ENCODE data around the gene ARL10. TPM values are rescaled to one million over a fixed set of nuclear protein-coding genes. Genes with fewer than 3 reads are reported as not detected.

The ARL10 gene
- total RNA-seq, 2 donors from 2014 or later: 4.0 to 5.8 TPM

DNA sequence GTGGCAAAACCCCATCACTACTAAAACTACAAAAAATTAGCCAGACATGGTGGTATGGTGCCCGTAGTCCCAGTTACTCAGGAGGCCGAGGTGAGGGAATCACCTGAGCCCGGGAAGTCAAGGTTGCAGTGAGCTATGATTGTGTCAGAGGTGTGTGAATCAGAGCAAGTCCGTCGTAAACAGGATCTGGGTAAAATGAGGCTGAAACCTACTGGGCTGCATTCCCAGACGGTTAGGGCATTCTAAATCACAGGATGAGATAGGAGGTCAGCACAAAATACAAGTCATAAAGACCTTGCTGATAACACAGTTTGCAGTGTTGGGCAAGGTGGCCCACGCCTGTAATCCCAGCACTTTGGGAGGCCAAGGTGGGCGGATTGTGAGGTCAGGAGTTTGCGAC is 53.0 kb downstream of the ARL10 start:
- Histone ChIP-seq H3K36me3 (no peaks in the 10 kb centered on the region), H3K9me3 (no peaks in the 10 kb centered on the region), H3K27ac (no peak overlapping the region), H3K27me3 (no peaks in the 10 kb centered on the region), H3K4me1 (peaks cover 0 to 33% of the 10 kb centered on the region in 2 donors), H3K4me3 (no peak overlapping the region)
- DNase-seq (ENCODE audit: low spot score): no peak
- TF ChIP-seq, protein P1, sequence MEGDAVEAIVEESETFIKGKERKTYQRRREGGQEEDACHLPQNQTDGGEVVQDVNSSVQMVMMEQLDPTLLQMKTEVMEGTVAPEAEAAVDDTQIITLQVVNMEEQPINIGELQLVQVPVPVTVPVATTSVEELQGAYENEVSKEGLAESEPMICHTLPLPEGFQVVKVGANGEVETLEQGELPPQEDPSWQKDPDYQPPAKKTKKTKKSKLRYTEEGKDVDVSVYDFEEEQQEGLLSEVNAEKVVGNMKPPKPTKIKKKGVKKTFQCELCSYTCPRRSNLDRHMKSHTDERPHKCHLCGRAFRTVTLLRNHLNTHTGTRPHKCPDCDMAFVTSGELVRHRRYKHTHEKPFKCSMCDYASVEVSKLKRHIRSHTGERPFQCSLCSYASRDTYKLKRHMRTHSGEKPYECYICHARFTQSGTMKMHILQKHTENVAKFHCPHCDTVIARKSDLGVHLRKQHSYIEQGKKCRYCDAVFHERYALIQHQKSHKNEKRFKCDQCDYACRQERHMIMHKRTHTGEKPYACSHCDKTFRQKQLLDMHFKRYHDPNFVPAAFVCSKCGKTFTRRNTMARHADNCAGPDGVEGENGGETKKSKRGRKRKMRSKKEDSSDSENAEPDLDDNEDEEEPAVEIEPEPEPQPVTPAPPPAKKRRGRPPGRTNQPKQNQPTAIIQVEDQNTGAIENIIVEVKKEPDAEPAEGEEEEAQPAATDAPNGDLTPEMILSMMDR (IDR thresholded peaks at IDR 0.05): no peak

DNA sequence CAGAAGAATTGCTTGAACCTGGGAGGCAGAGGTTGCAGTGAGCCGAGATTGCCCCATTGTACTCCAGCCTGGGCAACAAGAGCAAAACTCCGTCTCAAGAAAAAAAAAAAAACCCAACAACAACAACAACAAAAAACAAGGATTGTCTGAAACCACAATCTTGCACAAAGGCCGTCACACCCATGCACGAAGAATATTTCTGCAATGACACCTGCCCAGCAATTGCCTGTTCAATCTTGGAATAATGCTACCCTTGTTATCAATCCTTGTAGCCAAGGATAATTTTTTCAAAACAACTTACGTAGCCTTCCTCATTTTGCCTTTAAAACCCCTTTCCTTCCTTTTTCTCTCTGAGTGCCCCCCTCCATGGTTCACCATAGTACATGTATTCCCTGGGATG is 54.8 kb downstream of the ARL10 start:
- no peak overlapping the region for H3K27ac ChIP-seq
- no peaks in the 10 kb centered on the region for H3K9me3 ChIP-seq
- no peaks in the 10 kb centered on the region for H3K27me3 ChIP-seq
- no peak for DNase-seq (ENCODE audit: low spot score)
- H3K36me3 ChIP-seq: no peaks in the 10 kb centered on the region
- H3K4me3 ChIP-seq: no peak overlapping the region
- H3K4me1 ChIP-seq: peaks cover 0 to 14% of the 10 kb centered on the region in 2 donors
- TF ChIP-seq, protein P1 (IDR thresholded peaks at IDR 0.05): no peak

DNA sequence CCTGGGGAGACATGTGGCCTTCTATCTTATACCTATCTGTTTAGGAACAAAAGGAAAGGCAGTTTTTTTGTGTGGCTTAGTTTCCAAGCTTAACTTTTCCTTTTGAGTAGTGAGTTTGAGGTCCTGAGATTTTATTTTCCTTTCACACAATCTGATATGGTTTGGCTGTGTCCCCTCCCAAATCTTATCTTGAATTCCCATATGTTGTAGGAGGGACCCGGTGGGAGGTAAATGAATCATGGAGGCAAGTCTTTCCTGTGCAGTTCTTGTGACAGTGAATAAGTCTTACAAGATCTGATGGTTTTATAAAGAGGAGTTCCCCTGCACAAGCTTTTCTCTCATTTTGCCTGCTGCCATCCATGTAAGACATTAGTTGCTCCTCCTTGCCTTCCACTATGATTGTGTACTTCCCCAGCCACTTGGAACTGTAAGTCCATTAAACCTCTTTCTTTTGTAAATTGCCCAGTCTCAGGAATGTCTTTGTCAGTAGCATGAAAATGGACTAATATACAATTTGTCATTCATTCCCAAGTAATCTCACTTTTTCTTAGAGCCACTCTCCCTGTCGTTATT is 55.8 kb downstream of the ARL10 start:
- H3K27me3 ChIP-seq: no peaks in the 10 kb centered on the region
- no peak for DNase-seq (ENCODE audit: low spot score)
- TF ChIP-seq, protein P1 (IDR thresholded peaks at IDR 0.05): no peak
- H3K4me3 ChIP-seq: no peak overlapping the region
- H3K27ac ChIP-seq: no peak overlapping the region
- no peaks in the 10 kb centered on the region for H3K9me3 ChIP-seq
- no peaks in the 10 kb centered on the region for H3K36me3 ChIP-seq
- H3K4me1 ChIP-seq: peaks cover 0 to 7% of the 10 kb centered on the region in 2 donors

DNA sequence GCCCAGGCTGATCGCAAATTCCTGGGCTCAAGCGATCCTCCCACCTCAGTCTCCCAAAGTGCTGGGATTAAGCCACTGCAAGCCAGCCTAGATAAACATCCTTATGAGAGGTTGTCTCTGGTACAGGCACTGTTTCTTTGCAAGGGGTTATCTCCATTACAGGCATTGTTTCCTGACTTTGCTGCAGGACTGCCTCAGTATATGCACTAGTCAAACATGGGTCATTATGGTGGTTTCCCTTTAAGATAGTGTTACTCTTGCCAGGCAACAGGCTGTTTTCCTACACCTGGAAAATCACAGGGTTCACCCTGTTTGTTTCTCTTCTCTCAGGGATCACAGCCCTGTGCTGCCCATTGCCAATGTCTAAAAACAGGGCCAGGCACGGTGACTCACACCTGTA is 58.9 kb downstream of the ARL10 start:
- Histone ChIP-seq H3K36me3 (no peaks in the 10 kb centered on the region), H3K4me1 (no peaks in the 10 kb centered on the region), H3K4me3 (no peak overlapping the region), H3K27me3 (no peaks in the 10 kb centered on the region), H3K9me3 (no peaks in the 10 kb centered on the region), H3K27ac (no peak overlapping the region)
- TF ChIP-seq, protein P1 (IDR thresholded peaks at IDR 0.05): no peak
- no peak for DNase-seq (ENCODE audit: low spot score)

DNA sequence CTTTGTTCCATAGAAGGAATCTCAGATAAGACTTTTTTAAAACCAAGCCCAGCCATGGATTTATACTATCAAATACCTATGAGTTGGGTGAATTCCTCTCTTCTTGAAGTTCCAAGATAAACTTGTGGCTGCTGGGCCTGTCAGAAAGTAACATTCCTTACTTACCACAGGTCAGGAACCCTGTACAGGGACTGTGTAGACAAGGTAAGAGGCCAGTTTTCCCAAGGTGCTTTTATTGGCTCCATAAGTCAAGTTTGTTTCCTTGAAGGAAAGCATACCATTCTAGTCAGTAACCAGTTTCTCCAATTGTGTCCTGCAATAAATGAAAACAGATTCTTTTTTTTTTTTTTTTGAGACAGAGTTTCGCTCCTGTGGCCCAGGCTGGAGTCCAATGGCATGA is 59.9 kb downstream of the ARL10 start:
- Histone ChIP-seq H3K4me1 (no peaks in the 10 kb centered on the region), H3K27me3 (no peaks in the 10 kb centered on the region), H3K36me3 (no peaks in the 10 kb centered on the region), H3K4me3 (no peak overlapping the region), H3K27ac (no peak overlapping the region), H3K9me3 (no peaks in the 10 kb centered on the region)
- DNase-seq (ENCODE audit: low spot score): no peak
- TF ChIP-seq, protein P1 (IDR thresholded peaks at IDR 0.05): no peak

DNA sequence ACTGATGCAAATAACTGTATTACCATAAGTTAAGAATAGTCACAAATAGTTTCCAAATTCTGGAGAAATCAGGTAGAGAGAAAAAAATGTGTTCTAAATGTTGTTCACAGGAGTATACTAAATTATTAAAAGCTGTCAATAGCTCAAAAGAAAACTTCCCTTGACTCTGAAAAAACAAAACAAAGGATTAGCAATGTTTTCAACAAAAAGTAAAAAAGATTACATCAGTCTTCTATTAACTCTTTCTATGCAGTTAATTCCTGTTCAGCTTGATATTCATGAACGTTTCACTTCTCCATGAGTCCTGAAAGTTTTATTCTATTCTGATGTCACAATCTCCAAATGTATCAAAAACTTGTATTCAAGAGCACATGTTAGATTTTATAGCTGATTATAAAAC is 60.5 kb downstream of the ARL10 start:
- no peaks in the 10 kb centered on the region for H3K4me1 ChIP-seq
- no peak overlapping the region for H3K27ac ChIP-seq
- no peaks in the 10 kb centered on the region for H3K9me3 ChIP-seq
- TF ChIP-seq, protein P1 (IDR thresholded peaks at IDR 0.05): no peak
- no peak overlapping the region for H3K4me3 ChIP-seq
- no peak for DNase-seq (ENCODE audit: low spot score)
- no peaks in the 10 kb centered on the region for H3K36me3 ChIP-seq
- H3K27me3 ChIP-seq: no peaks in the 10 kb centered on the region
